Activated CD8-positive, alpha-beta T cell treated with anti-CD3 and anti-CD28 coated beads, Interleukin-2, amount 10 ng/mL, durations not matched to agents 7 days and 5 days (primary cell): Measurements from ENCODE around the gene MCM6. TPM values are rescaled to one million over a fixed set of nuclear protein-coding genes. Genes with fewer than 3 reads are reported as not detected.
"Not testable (repeated sequence)": the region's sequence is repeated elsewhere in the genome, so short reads cannot be mapped to it uniquely, and the experiment has no call there.

Source experiments
- ATAC-seq: fragments of 150-1000 bp; cut with Tn5 transposase; one replicate; pipeline ENCODE4 v1.10.0; 2021; ENCODE audit warnings: moderate library complexity
- CTCF ChIA-PET: fragments of 350-600 bp; sonication (Branson Sonifier 250); formaldehyde crosslinking; loops from one replicate; lab custom pipeline; 2021; ENCODE audit warnings: antibody characterized with exemption; lab: Charles Lee
- POLR2A ChIA-PET: fragments of 350-600 bp; sonication (Branson Sonifier 250); formaldehyde crosslinking; loops from one replicate; lab custom pipeline; 2021; ENCODE audit warnings: antibody characterized with exemption; lab: Charles Lee
- DNase-seq: peaks from one replicate; pipeline ENCODE4 v3.0.0-alpha.2; 2020
- H3K27ac Mint-ChIP-seq: one replicate; pipeline ENCODE4 v1.8.0; 2021; ENCODE audit warnings: mild to moderate bottlenecking, mixed read lengths
- H3K27me3 Mint-ChIP-seq: one replicate; pipeline ENCODE4 v1.8.0; 2021; ENCODE audit warnings: low read depth, mixed read lengths
- H3K36me3 Mint-ChIP-seq: one replicate; pipeline ENCODE4 v1.8.0; 2021; ENCODE audit warnings: low read depth, mixed read lengths
- H3K4me1 Mint-ChIP-seq: one replicate; pipeline ENCODE4 v1.8.0; 2021; ENCODE audit warnings: low read depth, mixed read lengths
- H3K4me3 Mint-ChIP-seq: one replicate; pipeline ENCODE4 v1.8.0; 2021; ENCODE audit warnings: mild to moderate bottlenecking, mixed read lengths
- H3K9me3 Mint-ChIP-seq: one replicate; pipeline ENCODE4 v1.8.0; 2022; ENCODE audit warnings: mixed read lengths; ENCODE audit not compliant: insufficient read depth
- total RNA-seq, 2 experiments: library from RNA; stranded (reverse); gene quantifications; one replicate each; pipeline ENCODE4 v1.2.3, GENCODE V29; 2021

The MCM6 gene
- total RNA-seq, 2 experiments from 2014 or later = 144 to 145 TPM

DNA sequence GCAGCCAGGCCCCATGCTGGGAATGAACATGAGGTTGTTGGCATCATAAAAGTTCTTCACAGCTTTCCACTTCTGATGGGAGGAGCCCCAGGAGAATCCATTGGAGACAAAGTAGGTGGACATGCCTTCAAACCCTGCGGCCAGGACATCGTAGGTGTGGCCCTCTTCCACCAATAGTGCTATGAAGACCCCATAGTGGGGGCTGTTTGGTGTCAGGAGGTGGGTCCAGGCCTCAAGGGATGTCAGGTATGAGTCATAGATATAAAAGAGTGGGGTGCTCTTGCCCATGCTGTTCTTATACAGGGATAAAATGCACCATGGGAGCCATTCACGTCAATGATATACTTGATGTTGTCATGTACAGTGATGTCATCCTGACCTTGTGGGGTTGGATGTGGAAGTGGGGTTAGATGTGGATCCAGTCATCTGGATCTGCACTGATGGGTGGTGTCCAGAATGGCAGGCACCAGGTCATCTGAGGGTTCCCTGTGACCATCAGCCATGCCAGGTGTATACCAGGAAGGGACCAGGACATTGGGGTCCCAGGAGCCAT, 22.1 kb upstream of the MCM6 start:
- no peaks in the 10 kb centered on the region for H3K9me3 Mint-ChIP-seq
- ChIA-PET POLR2A (no interaction called here), CTCF (no interaction called here)
- DNase-seq (no peak), ATAC-seq (no peak)
- H3K27me3 Mint-ChIP-seq = no peaks in the 10 kb centered on the region
- no peaks in the 10 kb centered on the region for H3K4me1 Mint-ChIP-seq
- H3K4me3 Mint-ChIP-seq = no peak overlapping the region
- H3K36me3 Mint-ChIP-seq = peaks cover 30% of the 10 kb centered on the region
- H3K27ac Mint-ChIP-seq = no peak overlapping the region

- POLR2A ChIA-PET = interaction anchor here (1.7 kb wide), 1 partner anchor 19 kb away, joined by 4 read pairs; no protein-coding TSS in a partner anchor
- Mint-ChIP-seq H3K27ac (no peak overlapping the region), H3K4me1 (peaks cover 3% of the 10 kb centered on the region), H3K9me3 (no peaks in the 10 kb centered on the region), H3K4me3 (no peak overlapping the region), H3K27me3 (no peaks in the 10 kb centered on the region), H3K36me3 (peaks cover 15% of the 10 kb centered on the region)
- CTCF ChIA-PET = interaction anchor here (0.8 to 2.6 kb wide), 6 partner anchors 11 to 490 kb away, joined by 3 to 9 read pairs (median 4); partner anchors contain the start of gene MCM6
- ATAC-seq (no peak), DNase-seq (no peak)
Observed at GRCh38 chr2:135894930-135895329, 18.7 kb upstream of the MCM6 start.

DNA sequence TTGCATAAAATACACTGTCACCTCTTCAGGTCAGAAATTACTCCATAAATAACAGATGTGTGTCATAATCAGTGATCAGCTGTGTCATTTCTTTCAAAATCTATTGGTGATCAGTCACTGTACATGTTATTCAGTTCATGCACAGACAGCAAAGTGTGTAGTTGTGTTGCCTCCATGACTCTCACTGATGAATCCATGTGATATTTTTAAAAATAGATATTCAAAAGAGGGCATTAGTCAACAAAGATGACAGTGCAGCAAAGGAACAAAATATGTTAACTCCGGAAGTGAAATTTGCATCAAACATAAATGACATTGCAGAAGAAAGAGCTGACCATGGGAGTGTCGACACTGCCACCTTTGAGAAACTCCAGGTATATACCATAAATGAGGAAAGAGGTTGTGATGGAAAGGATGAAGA, 17.1 kb upstream of the MCM6 start:
- no peak for ATAC-seq
- Mint-ChIP-seq H3K4me3 (no peak overlapping the region), H3K27me3 (no peaks in the 10 kb centered on the region), H3K36me3 (peaks cover 9% of the 10 kb centered on the region), H3K27ac (no peak overlapping the region), H3K9me3 (no peaks in the 10 kb centered on the region), H3K4me1 (peaks cover 7% of the 10 kb centered on the region)
- ChIA-PET POLR2A (interaction anchor here (0.7 kb wide), 1 partner anchor 28 kb away, joined by 3 read pairs; no protein-coding TSS in a partner anchor), CTCF (interaction anchor here (1.6 kb wide), 2 partner anchors 20 to 24 kb away, joined by 4 to 5 read pairs; no protein-coding TSS in a partner anchor)
- DNase-seq = no peak

GRCh38 chr2:135890835-135891234, 14.6 kb upstream of the MCM6 start:
- no peak overlapping the region for H3K4me3 Mint-ChIP-seq
- DNase-seq = no peak
- no peaks in the 10 kb centered on the region for H3K27me3 Mint-ChIP-seq
- no peak overlapping the region for H3K27ac Mint-ChIP-seq
- H3K36me3 Mint-ChIP-seq = peaks cover 12% of the 10 kb centered on the region
- H3K9me3 Mint-ChIP-seq = peaks cover 6% of the 10 kb centered on the region
- H3K4me1 Mint-ChIP-seq = peaks cover 17% of the 10 kb centered on the region
- ChIA-PET POLR2A (no interaction called here), CTCF (interaction anchor here (1.3 kb wide), 1 partner anchor 494 kb away, joined by 4 read pairs; no protein-coding TSS in a partner anchor)
- no peak for ATAC-seq

GRCh38 chr2:135890149-135890548, 13.9 kb upstream of the MCM6 start:
- CTCF ChIA-PET = interaction anchor here (1.8 kb wide), 1 partner anchor 494 kb away, joined by 7 read pairs; no protein-coding TSS in a partner anchor
- POLR2A ChIA-PET = no interaction called here
- ATAC-seq (no peak), DNase-seq (no peak)
- peaks cover 12% of the 10 kb centered on the region for H3K36me3 Mint-ChIP-seq
- no peak overlapping the region for H3K27ac Mint-ChIP-seq
- no peak overlapping the region for H3K4me3 Mint-ChIP-seq
- peaks cover 6% of the 10 kb centered on the region for H3K9me3 Mint-ChIP-seq
- peaks cover 4% of the 10 kb centered on the region for H3K27me3 Mint-ChIP-seq
- peaks cover 17% of the 10 kb centered on the region for H3K4me1 Mint-ChIP-seq

GRCh38 chr2:135888587-135888986, 12.3 kb upstream of the MCM6 start:
- H3K27me3 Mint-ChIP-seq, DNase-seq, H3K4me3 Mint-ChIP-seq, ATAC-seq, H3K9me3 Mint-ChIP-seq, POLR2A ChIA-PET: not testable (repeated sequence)
- peaks cover 12% of the 10 kb centered on the region for H3K36me3 Mint-ChIP-seq
- CTCF ChIA-PET = interaction anchor here (1.8 kb wide), 1 partner anchor 495 kb away, joined by 7 read pairs; no protein-coding TSS in a partner anchor
- peaks cover 17% of the 10 kb centered on the region for H3K4me1 Mint-ChIP-seq
- peak overlapping the region; percentile 32 for H3K27ac Mint-ChIP-seq

DNA sequence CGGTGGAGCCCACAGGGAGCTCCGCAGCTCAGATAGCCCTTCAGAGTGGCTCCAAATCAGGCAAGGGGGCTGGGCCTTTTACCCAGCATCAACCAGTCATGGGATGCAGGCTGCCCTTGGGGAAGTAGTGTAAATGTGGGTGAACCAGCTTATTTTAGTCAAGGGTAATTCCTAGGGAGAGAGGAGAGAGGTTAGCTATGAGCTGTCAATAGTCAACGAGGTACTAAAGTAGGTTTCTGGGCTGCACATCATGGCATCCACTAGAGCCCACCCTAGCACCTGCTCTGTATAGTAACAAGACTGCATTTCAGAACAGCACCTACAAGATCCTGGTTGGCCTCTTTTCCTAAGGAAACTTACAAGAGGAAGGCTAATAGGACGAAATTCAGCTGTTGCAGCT, 9.5 kb upstream of the MCM6 start:
- ChIA-PET POLR2A (interaction anchor here (0.6 to 2.1 kb wide), 3 partner anchors 9 to 172 kb away, joined by 3 to 8 read pairs (median 3); partner anchors contain the start of gene MCM6), CTCF (interaction anchor here (0.7 to 3.1 kb wide), 2 partner anchors 18 to 28 kb away, joined by 3 to 11 read pairs; no protein-coding TSS in a partner anchor)
- DNase-seq (no peak), ATAC-seq (no peak)
- H3K36me3 Mint-ChIP-seq = peaks cover 12% of the 10 kb centered on the region
- peaks cover 14% of the 10 kb centered on the region for H3K4me1 Mint-ChIP-seq
- H3K9me3 Mint-ChIP-seq = peaks cover 6% of the 10 kb centered on the region
- no peak overlapping the region for H3K4me3 Mint-ChIP-seq
- H3K27me3 Mint-ChIP-seq = peaks cover 18% of the 10 kb centered on the region
- no peak overlapping the region for H3K27ac Mint-ChIP-seq

- H3K27ac Mint-ChIP-seq = no peak overlapping the region
- no peak for DNase-seq
- ChIA-PET POLR2A (interaction anchor here (0.6 kb wide), 1 partner anchor 309 kb away, joined by 4 read pairs; no protein-coding TSS in a partner anchor), CTCF (interaction anchor here (1.2 to 2.8 kb wide), 3 partner anchors 32 to 893 kb away, joined by 3 to 6 read pairs (median 4); no protein-coding TSS in a partner anchor)
- no peak overlapping the region for H3K4me3 Mint-ChIP-seq
- no peaks in the 10 kb centered on the region for H3K9me3 Mint-ChIP-seq
- H3K4me1 Mint-ChIP-seq = peaks cover 5% of the 10 kb centered on the region
- no peak for ATAC-seq
- H3K36me3 Mint-ChIP-seq = no peaks in the 10 kb centered on the region
- peaks cover 18% of the 10 kb centered on the region for H3K27me3 Mint-ChIP-seq
Observed at GRCh38 chr2:135882415-135882814, 6.2 kb upstream of the MCM6 start.

GRCh38 chr2:135876770-135877169, 527 bp upstream of the MCM6 start:
- not testable (repeated sequence) for DNase-seq
- peak; percentile 10 for ATAC-seq

GRCh38 chr2:135875491-135876065, 665 bp downstream of the MCM6 start:
- peak overlapping the region; percentile 80 for H3K4me3 Mint-ChIP-seq

More at GRCh38 chr2:135876770-135877169, 527 bp upstream of the MCM6 start:
- not testable (repeated sequence) for H3K9me3 Mint-ChIP-seq, H3K27me3 Mint-ChIP-seq
- Mint-ChIP-seq H3K4me3 (peak overlapping the region; percentile 80), H3K4me1 (peaks cover 42% of the 10 kb centered on the region), H3K36me3 (peaks cover 38% of the 10 kb centered on the region), H3K27ac (peak overlapping the region; percentile 93)
- ChIA-PET CTCF (interaction anchor here (0.7 to 1.8 kb wide), 6 partner anchors 8 to 508 kb away, joined by 3 to 16 read pairs (median 4); no protein-coding TSS in a partner anchor), POLR2A (interaction anchor here (0.6 to 2.2 kb wide), 6 partner anchors 8 to 509 kb away, joined by 3 to 11 read pairs (median 3); no protein-coding TSS in a partner anchor)

DNA sequence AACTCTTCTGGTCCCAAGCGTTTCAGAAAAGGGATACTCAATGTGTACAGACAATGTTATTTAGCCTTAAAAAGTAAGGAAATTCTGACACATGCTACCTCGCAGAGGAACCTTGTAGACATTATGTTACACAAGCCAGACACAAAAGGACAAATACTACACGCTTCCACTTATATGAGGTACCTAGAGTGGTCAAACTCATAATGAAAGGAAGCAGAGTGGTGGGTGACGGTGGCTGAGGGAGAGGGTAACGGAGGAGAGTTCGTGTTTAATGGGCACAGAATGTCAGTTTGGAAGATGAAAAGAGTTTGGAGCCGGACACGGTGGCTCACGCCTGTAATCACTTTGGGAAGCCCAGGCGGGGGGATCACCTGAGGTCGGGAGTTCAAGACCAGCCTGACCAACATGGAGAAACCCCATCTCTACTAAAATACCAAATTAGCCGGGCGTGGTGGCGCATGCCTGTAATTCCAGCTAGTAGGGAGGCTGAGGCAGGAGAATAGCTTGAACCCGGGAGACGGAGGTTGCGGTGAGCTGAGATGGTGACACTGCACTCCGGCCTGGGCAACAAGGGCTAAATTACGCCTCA, 1.4 kb downstream of the MCM6 start:
- no peaks in the 10 kb centered on the region for H3K9me3 Mint-ChIP-seq
- no peak for DNase-seq
- ChIA-PET CTCF (interaction anchor here (0.8 to 1.8 kb wide), 6 partner anchors 10 to 509 kb away, joined by 3 to 16 read pairs (median 6); no protein-coding TSS in a partner anchor), POLR2A (interaction anchor here (0.6 to 2.2 kb wide), 22 partner anchors 9 to 616 kb away, joined by 3 to 14 read pairs (median 4); partner anchors contain the start of genes R3HDM1 and ZRANB3)
- peak overlapping the region; percentile 97 for H3K27ac Mint-ChIP-seq
- peaks cover 55% of the 10 kb centered on the region for H3K36me3 Mint-ChIP-seq
- H3K4me3 Mint-ChIP-seq = peak overlapping the region; percentile 80
- no peaks in the 10 kb centered on the region for H3K27me3 Mint-ChIP-seq
- no peak for ATAC-seq
- peaks cover 57% of the 10 kb centered on the region for H3K4me1 Mint-ChIP-seq

More at GRCh38 chr2:135875491-135876065, 665 bp downstream of the MCM6 start:
- CTCF ChIA-PET = interaction anchor here (0.6 to 1.8 kb wide), 7 partner anchors 9 to 509 kb away, joined by 3 to 16 read pairs (median 4); no protein-coding TSS in a partner anchor
- peaks cover 51% of the 10 kb centered on the region for H3K4me1 Mint-ChIP-seq
- POLR2A ChIA-PET = interaction anchor here (0.5 to 2.2 kb wide), 24 partner anchors 10 to 617 kb away, joined by 3 to 14 read pairs (median 4); partner anchors contain the start of genes R3HDM1 and ZRANB3
- peak overlapping the region; percentile 97 for H3K27ac Mint-ChIP-seq
- ATAC-seq (peak; percentile 78), DNase-seq (peak; percentile 85)
- H3K9me3 Mint-ChIP-seq = no peaks in the 10 kb centered on the region
- peaks cover 49% of the 10 kb centered on the region for H3K36me3 Mint-ChIP-seq
- no peaks in the 10 kb centered on the region for H3K27me3 Mint-ChIP-seq
